GM08714 (cell line): ENCODE data around the gene TPRX1.
"Not testable (repeated sequence)": the region's sequence is repeated elsewhere in the genome, so short reads cannot be mapped to it uniquely, and the experiment has no call there.

Experiments
- H3K4me3 ChIP-seq: fragments of 200-500 bp; sonication (Bioruptor generic); 2 replicates; pipeline ENCODE4 v1.5.1; 2014; ENCODE audit warnings: mild to moderate bottlenecking, low read length, inconsistent platforms
- ZNF274 ChIP-seq: IDR thresholded peaks from 2 replicates; pipeline ENCODE4 v1.6.1; 2012; ENCODE audit warnings: mild to moderate bottlenecking, low read depth, low read length

TPRX1 gene, protein sequence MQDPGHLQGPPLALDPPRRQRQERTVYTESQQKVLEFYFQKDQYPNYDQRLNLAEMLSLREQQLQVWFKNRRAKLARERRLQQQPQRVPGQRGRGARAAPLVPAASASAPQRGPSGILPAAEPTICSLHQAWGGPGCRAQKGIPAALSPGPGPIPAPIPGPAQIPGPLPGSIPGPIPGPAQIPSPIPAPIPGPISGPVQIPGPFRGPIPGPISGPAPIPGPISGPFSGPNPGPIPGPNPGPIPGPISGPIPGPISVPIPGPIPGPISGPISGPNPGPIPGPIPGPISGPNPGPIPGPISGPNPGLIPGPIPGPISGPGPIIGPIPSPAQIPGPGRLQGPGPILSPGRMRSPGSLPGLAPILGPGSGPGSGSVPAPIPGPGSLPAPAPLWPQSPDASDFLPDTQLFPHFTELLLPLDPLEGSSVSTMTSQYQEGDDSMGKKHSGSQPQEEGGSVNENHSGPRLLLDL

DNA sequence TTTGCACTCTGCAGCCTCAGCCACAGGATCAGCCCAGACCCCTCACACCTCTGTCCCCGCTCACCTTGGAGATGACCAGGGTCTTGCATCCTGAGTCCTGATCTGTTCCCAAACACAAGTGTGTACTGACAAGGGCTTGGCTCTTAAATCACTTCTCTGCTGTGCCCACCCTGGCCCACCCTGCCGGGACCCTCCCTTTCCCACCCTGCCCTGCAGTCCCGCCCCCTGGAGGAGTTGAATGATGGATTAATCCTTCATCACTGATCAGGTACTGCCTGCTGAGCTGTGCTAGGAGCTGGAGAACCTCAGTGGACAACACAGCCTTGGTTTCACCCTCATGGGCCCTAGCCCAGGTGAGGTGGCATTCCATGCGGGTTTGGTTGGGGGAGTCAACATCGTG is at the start of gene TPRX1:
Gene TPRX1, minus strand, starts transcription at position 101 of the 400 bp plus-strand sequence. Its CDS starts 12 bp downstream, at position 89.
- not testable (repeated sequence) for H3K4me3 ChIP-seq

- no peak for TF ChIP-seq ZNF274
- no peak overlapping the region for H3K4me3 ChIP-seq
Measured at GRCh38 chr19:47853003-47853402, 48.7 kb upstream of the TPRX1 start.

GRCh38 chr19:47848823-47849473 is 44.6 kb upstream of the TPRX1 start:
- no peak for TF ChIP-seq ZNF274
- no peak overlapping the region for H3K4me3 ChIP-seq

GRCh38 chr19:47848425-47848822 is 44.1 kb upstream of the TPRX1 start:
- H3K4me3 ChIP-seq, result no peak overlapping the region

GRCh38 chr19:47842941-47843340 is 38.6 kb upstream of the TPRX1 start:
- H3K4me3 ChIP-seq, result no peak overlapping the region
- no peak for TF ChIP-seq ZNF274

More at GRCh38 chr19:47848425-47848822, 44.1 kb upstream of the TPRX1 start:
- no peak for TF ChIP-seq ZNF274

DNA sequence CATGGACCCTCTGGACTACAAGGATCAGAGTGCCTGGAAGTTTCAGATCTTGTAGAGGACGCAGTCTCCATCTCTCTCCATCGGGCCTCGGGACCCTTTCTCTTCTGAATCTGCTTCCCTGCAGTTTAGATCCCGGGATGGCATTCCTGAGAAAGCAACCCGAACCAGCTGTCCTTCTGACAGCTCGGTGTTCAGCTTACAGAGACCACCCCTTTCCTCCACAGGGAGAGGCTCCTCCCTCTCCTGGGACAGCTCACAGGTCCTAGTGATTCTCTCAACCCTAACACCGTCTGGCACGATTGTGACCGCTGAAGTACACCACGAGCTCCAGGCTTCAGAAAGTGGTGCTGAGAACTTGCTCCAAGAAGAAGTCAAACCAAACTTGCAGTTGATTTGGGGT is 35.6 kb upstream of the TPRX1 start:
- TF ChIP-seq ZNF274, result no peak

DNA sequence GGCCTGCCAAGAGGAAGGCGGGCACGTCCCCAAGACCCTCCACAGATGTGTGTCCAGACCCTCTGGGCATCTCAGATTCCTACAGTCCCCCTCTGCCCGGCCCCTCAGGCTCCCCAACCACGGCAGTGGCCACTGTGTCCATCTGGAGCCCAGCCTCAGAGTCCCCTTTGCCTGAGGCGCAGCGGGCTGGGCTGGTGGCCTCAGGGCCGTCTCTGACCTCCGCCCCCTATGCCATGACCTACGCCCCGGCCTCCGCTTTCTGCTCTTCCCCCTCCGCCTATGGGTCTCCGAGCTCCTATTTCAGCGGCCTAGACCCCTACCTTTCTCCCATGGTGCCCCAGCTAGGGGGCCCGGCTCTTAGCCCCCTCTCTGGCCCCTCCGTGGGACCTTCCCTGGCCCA is 35.1 kb upstream of the TPRX1 start:
- no peak overlapping the region for H3K4me3 ChIP-seq
- TF ChIP-seq ZNF274, result no peak

More for the DNA sequence above, 35.6 kb upstream of the TPRX1 start:
- no peak overlapping the region for H3K4me3 ChIP-seq

- no peak for TF ChIP-seq ZNF274
- H3K4me3 ChIP-seq, result no peak overlapping the region
Measured at GRCh38 chr19:47836038-47836437, 31.7 kb upstream of the TPRX1 start.

- H3K4me3 ChIP-seq, result no peak overlapping the region
- TF ChIP-seq ZNF274, result no peak
Measured at GRCh38 chr19:47832723-47833122, 28.4 kb upstream of the TPRX1 start.

- TF ChIP-seq ZNF274, result no peak
- H3K4me3 ChIP-seq, result no peak overlapping the region
Measured at GRCh38 chr19:47826800-47827199, 22.4 kb upstream of the TPRX1 start.

- TF ChIP-seq ZNF274, result no peak
- H3K4me3 ChIP-seq, result no peak overlapping the region
Measured at GRCh38 chr19:47824396-47824795, 20.0 kb upstream of the TPRX1 start.

DNA sequence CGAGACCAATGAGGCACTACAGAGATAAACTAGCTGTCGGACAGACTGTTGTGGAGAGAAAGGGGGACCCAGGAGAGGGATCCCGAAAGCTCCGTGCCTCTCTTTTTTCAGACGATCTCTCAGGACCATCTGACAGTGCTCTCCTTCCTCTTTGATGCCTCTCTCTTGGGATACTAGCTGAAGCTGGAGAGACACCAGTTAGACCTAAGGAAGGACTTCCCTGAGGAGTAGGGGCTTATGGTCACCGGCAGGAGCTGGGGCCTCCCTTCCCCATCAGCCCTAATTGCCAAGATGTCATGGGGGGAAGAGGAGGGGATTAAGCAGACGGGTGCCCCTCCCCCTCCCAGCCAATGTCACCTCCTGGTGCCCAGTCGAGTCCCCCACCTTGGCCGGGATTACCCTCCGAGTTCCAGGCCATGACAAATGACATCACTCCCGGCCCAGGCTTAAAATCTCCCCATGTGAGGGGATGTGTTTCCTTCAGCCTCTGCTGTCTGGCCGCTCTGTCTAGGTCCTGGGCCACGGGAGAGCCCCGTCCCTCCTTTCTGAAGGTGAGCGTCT is 17.2 kb upstream of the TPRX1 start, which contains the start of gene CRX:
Gene CRX, plus strand, starts transcription at position 478 of the 561 bp plus-strand sequence. CDS start 12,507 bp downstream, outside the sequence.
- TF ChIP-seq ZNF274, result no peak
- H3K4me3 ChIP-seq, result no peak within 1 kb of the TSS

GRCh38 chr19:47820410-47820809 is 16.1 kb upstream of the TPRX1 start:
- no peak for TF ChIP-seq ZNF274
- H3K4me3 ChIP-seq, result no peak overlapping the region

DNA sequence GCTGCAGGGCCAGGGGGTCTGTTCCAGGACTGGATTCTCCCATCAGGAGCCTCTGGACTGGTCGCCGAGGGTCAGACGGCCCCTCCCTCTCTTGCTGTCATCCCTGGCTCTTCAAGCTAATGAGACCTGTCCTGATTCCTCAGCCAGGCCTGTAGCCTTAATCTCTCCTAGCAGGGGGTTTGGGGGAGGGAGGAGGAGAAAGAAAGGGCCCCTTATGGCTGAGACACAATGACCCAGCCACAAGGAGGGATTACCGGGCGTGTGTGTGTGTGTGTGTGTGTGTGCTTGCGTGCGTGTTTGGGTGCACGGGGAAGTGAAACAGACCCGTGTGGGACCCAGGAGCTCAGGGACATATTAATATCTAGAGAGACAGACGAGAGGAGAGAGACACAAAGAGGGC is 15.5 kb upstream of the TPRX1 start:
- no peak for TF ChIP-seq ZNF274
- H3K4me3 ChIP-seq, result no peak overlapping the region

DNA sequence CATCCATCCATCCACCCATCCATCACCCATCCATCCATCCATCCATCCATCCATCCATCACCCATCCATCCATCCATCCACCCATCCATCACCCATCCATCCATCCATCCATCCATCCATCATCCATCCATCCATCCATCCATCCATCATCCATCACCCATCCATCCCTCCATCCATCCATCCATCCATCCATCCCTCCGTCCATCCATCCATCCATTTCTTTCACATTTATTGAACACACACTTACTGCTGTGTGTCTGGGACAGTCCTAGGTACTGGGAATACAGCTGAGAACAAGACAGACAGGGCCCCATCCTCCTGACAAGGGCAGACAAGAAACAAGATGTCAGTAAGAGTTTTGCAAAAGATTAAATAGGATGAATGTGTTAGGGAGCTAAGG is 13.9 kb upstream of the TPRX1 start:
- H3K4me3 ChIP-seq, result not testable (repeated sequence)

GRCh38 chr19:47816270-47816669 is 11.9 kb upstream of the TPRX1 start:
- not testable (repeated sequence) for H3K4me3 ChIP-seq
